Measurements from ENCODE around the gene CRABP2. TPM values are rescaled to one million over a fixed set of nuclear protein-coding genes. Genes with fewer than 3 reads are reported as not detected.

CRABP2 gene
- total RNA-seq, 2 experiments from 2014 or later, result 3.2 to 4.2 TPM

- no peaks in the 10 kb centered on the region for H3K9me3 Mint-ChIP-seq
- H3K9me3 ChIP-seq (ENCODE audit: control insufficient read depth in 1 of 2, insufficient read depth in 1 of 2, low read length in 2 of 2), result no peaks in the 10 kb centered on the region
- intact Hi-C loops (cut with DNase I, micrococcal nuclease), result no loop called here
- no peak overlapping the region for H3K4me3 ChIP-seq (ENCODE audit: low read length)
- peaks cover 41% of the 10 kb centered on the region for H3K27me3 Mint-ChIP-seq
- H3K27ac ChIP-seq (ENCODE audit: low read depth in 1 of 2, low read length in 2 of 2), result no peak overlapping the region
- TF ChIP-seq, protein P1, sequence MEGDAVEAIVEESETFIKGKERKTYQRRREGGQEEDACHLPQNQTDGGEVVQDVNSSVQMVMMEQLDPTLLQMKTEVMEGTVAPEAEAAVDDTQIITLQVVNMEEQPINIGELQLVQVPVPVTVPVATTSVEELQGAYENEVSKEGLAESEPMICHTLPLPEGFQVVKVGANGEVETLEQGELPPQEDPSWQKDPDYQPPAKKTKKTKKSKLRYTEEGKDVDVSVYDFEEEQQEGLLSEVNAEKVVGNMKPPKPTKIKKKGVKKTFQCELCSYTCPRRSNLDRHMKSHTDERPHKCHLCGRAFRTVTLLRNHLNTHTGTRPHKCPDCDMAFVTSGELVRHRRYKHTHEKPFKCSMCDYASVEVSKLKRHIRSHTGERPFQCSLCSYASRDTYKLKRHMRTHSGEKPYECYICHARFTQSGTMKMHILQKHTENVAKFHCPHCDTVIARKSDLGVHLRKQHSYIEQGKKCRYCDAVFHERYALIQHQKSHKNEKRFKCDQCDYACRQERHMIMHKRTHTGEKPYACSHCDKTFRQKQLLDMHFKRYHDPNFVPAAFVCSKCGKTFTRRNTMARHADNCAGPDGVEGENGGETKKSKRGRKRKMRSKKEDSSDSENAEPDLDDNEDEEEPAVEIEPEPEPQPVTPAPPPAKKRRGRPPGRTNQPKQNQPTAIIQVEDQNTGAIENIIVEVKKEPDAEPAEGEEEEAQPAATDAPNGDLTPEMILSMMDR (IDR thresholded peaks at IDR 0.05), result no peak
- DNase-seq, result no peak
- no peak overlapping the region for H3K27ac Mint-ChIP-seq
- peaks cover 60% of the 10 kb centered on the region for H3K4me1 ChIP-seq (ENCODE audit: insufficient read depth, low read length)
- no peaks in the 10 kb centered on the region for H3K36me3 Mint-ChIP-seq (ENCODE audit: low read depth)
- no peak for ATAC-seq (ENCODE audit: poor library complexity)
- ChIA-PET CTCF (interaction anchor here (0.7 to 3.7 kb wide), 13 partner anchors 8 to 273 kb away, joined by 3 to 25 read pairs (median 5); no protein-coding TSS in a partner anchor), POLR2A (interaction anchor here (0.6 to 2.0 kb wide), 3 partner anchors 48 to 158 kb away, joined by 3 to 6 read pairs (median 4); partner anchors contain the start of gene MEF2D)
- peaks cover 30 to 33% of the 10 kb centered on the region in 2 experiments for H3K27me3 ChIP-seq (ENCODE audit: control insufficient read depth in 1 of 2, insufficient read depth in 2 of 2, low read length in 2 of 2)
- peak overlapping the region; percentile 20 for H3K4me3 Mint-ChIP-seq
- H3K4me1 Mint-ChIP-seq (ENCODE audit: low read depth), result peaks cover 60% of the 10 kb centered on the region
- no peaks in the 10 kb centered on the region for H3K36me3 ChIP-seq (ENCODE audit: insufficient read depth, low read length)
These were observed 46.3 kb downstream of the CRABP2 start for GRCh38 chr1:156658945-156659574.

- H3K4me1 Mint-ChIP-seq (ENCODE audit: low read depth), result peaks cover 60% of the 10 kb centered on the region
- no peak overlapping the region for H3K4me3 ChIP-seq (ENCODE audit: low read length)
- TF ChIP-seq, protein P1 (IDR thresholded peaks at IDR 0.05), result no peak
- H3K4me1 ChIP-seq (ENCODE audit: insufficient read depth, low read length), result peaks cover 60% of the 10 kb centered on the region
- H3K4me3 Mint-ChIP-seq, result no peak overlapping the region
- H3K36me3 Mint-ChIP-seq (ENCODE audit: low read depth), result no peaks in the 10 kb centered on the region
- H3K9me3 ChIP-seq (ENCODE audit: control insufficient read depth in 1 of 2, insufficient read depth in 1 of 2, low read length in 2 of 2), result no peaks in the 10 kb centered on the region
- H3K36me3 ChIP-seq (ENCODE audit: insufficient read depth, low read length), result no peaks in the 10 kb centered on the region
- H3K27me3 Mint-ChIP-seq, result peaks cover 47% of the 10 kb centered on the region
- DNase-seq (no peak), ATAC-seq (ENCODE audit: poor library complexity) (no peak)
- no peaks in the 10 kb centered on the region for H3K9me3 Mint-ChIP-seq
- no peak overlapping the region for H3K27ac Mint-ChIP-seq
- peaks cover 35 to 39% of the 10 kb centered on the region in 2 experiments for H3K27me3 ChIP-seq (ENCODE audit: control insufficient read depth in 1 of 2, insufficient read depth in 2 of 2, low read length in 2 of 2)
- ChIA-PET POLR2A (no interaction called here), CTCF (interaction anchor here (1.5 to 2.9 kb wide), 3 partner anchors 32 to 68 kb away, joined by 3 to 12 read pairs (median 11); no protein-coding TSS in a partner anchor)
- intact Hi-C loops (cut with DNase I, micrococcal nuclease), result no loop called here
- H3K27ac ChIP-seq (ENCODE audit: low read depth in 1 of 2, low read length in 2 of 2), result no peak overlapping the region
These were observed 46.9 kb downstream of the CRABP2 start for GRCh38 chr1:156658496-156658895.

- Mint-ChIP-seq H3K4me1 (ENCODE audit: low read depth) (peaks cover 60% of the 10 kb centered on the region), H3K27me3 (peaks cover 53% of the 10 kb centered on the region), H3K4me3 (peak overlapping the region; percentile 77), H3K36me3 (ENCODE audit: low read depth) (no peaks in the 10 kb centered on the region), H3K9me3 (no peaks in the 10 kb centered on the region), H3K27ac (no peak overlapping the region)
- peaks cover 60% of the 10 kb centered on the region for H3K4me1 ChIP-seq (ENCODE audit: insufficient read depth, low read length)
- ATAC-seq (ENCODE audit: poor library complexity) (no peak), DNase-seq (peak in 1 of 14 experiments; percentile 38)
- intact Hi-C loops (cut with DNase I, micrococcal nuclease), result loop anchor here (1.0 kb wide), 1 partner anchor 32 kb away; no protein-coding TSS in a partner anchor
- H3K4me3 ChIP-seq (ENCODE audit: low read length), result peak overlapping the region; percentile 42
- POLR2A ChIA-PET, result no interaction called here
- H3K9me3 ChIP-seq (ENCODE audit: control insufficient read depth in 1 of 2, insufficient read depth in 1 of 2, low read length in 2 of 2), result peaks cover 0 to 3% of the 10 kb centered on the region in 2 experiments
- peaks cover 38 to 46% of the 10 kb centered on the region in 2 experiments for H3K27me3 ChIP-seq (ENCODE audit: control insufficient read depth in 1 of 2, insufficient read depth in 2 of 2, low read length in 2 of 2)
- TF ChIP-seq, protein P1 (IDR thresholded peaks at IDR 0.05), result peak; percentile 26
- no peaks in the 10 kb centered on the region for H3K36me3 ChIP-seq (ENCODE audit: insufficient read depth, low read length)
- no peak overlapping the region for H3K27ac ChIP-seq (ENCODE audit: low read depth in 1 of 2, low read length in 2 of 2)
- CTCF ChIA-PET, result interaction anchor here (1.5 to 2.9 kb wide), 3 partner anchors 31 to 68 kb away, joined by 3 to 12 read pairs (median 11); no protein-coding TSS in a partner anchor
These were observed 47.6 kb downstream of the CRABP2 start for GRCh38 chr1:156657741-156658319.
